Loucy (cell line): ENCODE data around the gene GBA2.

Experiments
- H2AFZ ChIP-seq: fragments of 200-600 bp; sonication (generic); 2 replicates; pipeline ENCODE4 v1.6.0; 2016; ENCODE audit warnings: antibody characterized with exemption, mild to moderate bottlenecking, low read length, moderate library complexity
- H3F3A ChIP-seq: fragments of 200-600 bp; 2 replicates; pipeline ENCODE4 v1.6.0; 2016; ENCODE audit warnings: antibody characterized with exemption, low read depth, mild to moderate bottlenecking
- H3K27me3 ChIP-seq: fragments of 200-600 bp; sonication (generic); 2 replicates; pipeline ENCODE4 v1.6.1; 2014; ENCODE audit warnings: low read length, mild to moderate bottlenecking; ENCODE audit not compliant: insufficient read depth, poor library complexity, severe bottlenecking
- H3K36me3 ChIP-seq: fragments of 200-600 bp; sonication (generic); 2 replicates; pipeline ENCODE4 v1.6.1; 2016; ENCODE audit warnings: low read length; ENCODE audit not compliant: insufficient read depth
- H3K4me1 ChIP-seq: fragments of 200-600 bp; sonication (generic); 2 replicates; pipeline ENCODE4 v1.5.1; 2014; ENCODE audit warnings: low read length, mild to moderate bottlenecking; ENCODE audit not compliant: insufficient read depth, poor library complexity, severe bottlenecking
- H3K4me2 ChIP-seq: fragments of 200-600 bp; sonication (generic); 2 replicates; pipeline ENCODE4 v1.6.0; 2014; ENCODE audit warnings: antibody characterized with exemption, low read length, low read depth, mild to moderate bottlenecking; ENCODE audit not compliant: poor library complexity, severe bottlenecking
- H3K4me3 ChIP-seq: fragments of 200-600 bp; sonication (generic); 2 replicates; pipeline ENCODE4 v1.5.1; 2014; ENCODE audit warnings: low read length, mild to moderate bottlenecking, mixed read lengths; ENCODE audit not compliant: poor library complexity, severe bottlenecking
- H3K79me2 ChIP-seq: fragments of 200-600 bp; sonication (generic); 2 replicates; pipeline ENCODE4 v1.6.1; 2014; ENCODE audit warnings: low read length; ENCODE audit not compliant: insufficient read depth
- H3K9ac ChIP-seq: fragments of 200-600 bp; sonication (generic); 2 replicates; pipeline ENCODE4 v1.6.0; 2014; ENCODE audit warnings: mild to moderate bottlenecking, low read depth, low read length, moderate library complexity; ENCODE audit not compliant: poor library complexity, severe bottlenecking
- H3K9me2 ChIP-seq: fragments of 200-600 bp; sonication (generic); replicated peaks from 2 replicates; pipeline ENCODE4 v1.6.1; 2016; ENCODE audit warnings: low read depth, low read length, mixed read lengths
- H3K9me3 ChIP-seq: fragments of 200-600 bp; sonication (generic); 2 replicates; pipeline ENCODE4 v1.6.1; 2014; ENCODE audit warnings: mild to moderate bottlenecking, antibody characterized with exemption, low read length, low read depth; ENCODE audit not compliant: insufficient read depth
- H4K20me1 ChIP-seq: fragments of 200-600 bp; sonication (generic); 2 replicates; pipeline ENCODE4 v1.6.0; 2014; ENCODE audit warnings: antibody characterized with exemption, low read length, mild to moderate bottlenecking; ENCODE audit not compliant: insufficient read depth, poor library complexity, severe bottlenecking
- EZH2phosphoT487 ChIP-seq: fragments of 200-600 bp; IDR thresholded peaks from 2 replicates; pipeline ENCODE4 v1.6.1; 2018; ENCODE audit warnings: antibody characterized with exemption, mild to moderate bottlenecking, moderate library complexity, borderline replicate concordance
- TF ChIP-seq, protein P1 (sequence below): fragments of 200-600 bp; sonication (generic); conservative IDR thresholded peaks from 2 replicates; pipeline ENCODE4 v1.5.1; 2014; ENCODE audit warnings: mild to moderate bottlenecking, antibody characterized with exemption, low read length

GBA2 gene

DNA sequence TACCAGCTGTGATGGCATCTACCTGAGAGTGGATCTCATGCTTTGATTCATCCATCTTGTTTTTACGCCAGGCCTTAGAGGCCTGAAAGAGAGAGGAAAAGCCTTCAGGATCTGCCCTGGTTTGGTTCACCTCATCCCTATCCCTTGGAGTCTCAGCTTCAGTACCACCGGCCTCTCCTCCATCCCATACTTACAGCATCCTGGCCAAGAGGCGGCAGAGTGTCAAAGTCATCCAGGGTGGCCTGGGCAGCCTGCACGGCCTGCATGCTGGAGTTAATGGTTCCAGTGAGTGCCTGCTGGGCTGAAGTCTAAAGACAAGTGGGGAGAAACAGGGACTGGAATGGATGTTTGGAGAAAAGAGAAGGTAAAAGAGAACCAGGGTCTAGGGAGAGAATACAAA lies 29.5 kb downstream of the GBA2 start:
- H3K9me2 ChIP-seq, result no peaks in the 10 kb centered on the region
- no peak overlapping the region for H2AFZ ChIP-seq
- H3K9me3 ChIP-seq, result no peaks in the 10 kb centered on the region
- no peaks in the 10 kb centered on the region for H3K27me3 ChIP-seq
- H3K9ac ChIP-seq, result no peak overlapping the region
- no peaks in the 10 kb centered on the region for H3F3A ChIP-seq
- peaks cover 98% of the 10 kb centered on the region; the same call in 1 of the 2 replicates for H3K36me3 ChIP-seq
- TF ChIP-seq EZH2phosphoT487, result no peak
- TF ChIP-seq, protein P1, sequence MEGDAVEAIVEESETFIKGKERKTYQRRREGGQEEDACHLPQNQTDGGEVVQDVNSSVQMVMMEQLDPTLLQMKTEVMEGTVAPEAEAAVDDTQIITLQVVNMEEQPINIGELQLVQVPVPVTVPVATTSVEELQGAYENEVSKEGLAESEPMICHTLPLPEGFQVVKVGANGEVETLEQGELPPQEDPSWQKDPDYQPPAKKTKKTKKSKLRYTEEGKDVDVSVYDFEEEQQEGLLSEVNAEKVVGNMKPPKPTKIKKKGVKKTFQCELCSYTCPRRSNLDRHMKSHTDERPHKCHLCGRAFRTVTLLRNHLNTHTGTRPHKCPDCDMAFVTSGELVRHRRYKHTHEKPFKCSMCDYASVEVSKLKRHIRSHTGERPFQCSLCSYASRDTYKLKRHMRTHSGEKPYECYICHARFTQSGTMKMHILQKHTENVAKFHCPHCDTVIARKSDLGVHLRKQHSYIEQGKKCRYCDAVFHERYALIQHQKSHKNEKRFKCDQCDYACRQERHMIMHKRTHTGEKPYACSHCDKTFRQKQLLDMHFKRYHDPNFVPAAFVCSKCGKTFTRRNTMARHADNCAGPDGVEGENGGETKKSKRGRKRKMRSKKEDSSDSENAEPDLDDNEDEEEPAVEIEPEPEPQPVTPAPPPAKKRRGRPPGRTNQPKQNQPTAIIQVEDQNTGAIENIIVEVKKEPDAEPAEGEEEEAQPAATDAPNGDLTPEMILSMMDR, result no peak
- H3K79me2 ChIP-seq, result no peaks in the 10 kb centered on the region; the same call in 1 of the 2 replicates
- no peak overlapping the region for H3K4me3 ChIP-seq
- H3K4me1 ChIP-seq, result no peaks in the 10 kb centered on the region
- no peak overlapping the region for H3K4me2 ChIP-seq
- no peaks in the 10 kb centered on the region for H4K20me1 ChIP-seq

DNA sequence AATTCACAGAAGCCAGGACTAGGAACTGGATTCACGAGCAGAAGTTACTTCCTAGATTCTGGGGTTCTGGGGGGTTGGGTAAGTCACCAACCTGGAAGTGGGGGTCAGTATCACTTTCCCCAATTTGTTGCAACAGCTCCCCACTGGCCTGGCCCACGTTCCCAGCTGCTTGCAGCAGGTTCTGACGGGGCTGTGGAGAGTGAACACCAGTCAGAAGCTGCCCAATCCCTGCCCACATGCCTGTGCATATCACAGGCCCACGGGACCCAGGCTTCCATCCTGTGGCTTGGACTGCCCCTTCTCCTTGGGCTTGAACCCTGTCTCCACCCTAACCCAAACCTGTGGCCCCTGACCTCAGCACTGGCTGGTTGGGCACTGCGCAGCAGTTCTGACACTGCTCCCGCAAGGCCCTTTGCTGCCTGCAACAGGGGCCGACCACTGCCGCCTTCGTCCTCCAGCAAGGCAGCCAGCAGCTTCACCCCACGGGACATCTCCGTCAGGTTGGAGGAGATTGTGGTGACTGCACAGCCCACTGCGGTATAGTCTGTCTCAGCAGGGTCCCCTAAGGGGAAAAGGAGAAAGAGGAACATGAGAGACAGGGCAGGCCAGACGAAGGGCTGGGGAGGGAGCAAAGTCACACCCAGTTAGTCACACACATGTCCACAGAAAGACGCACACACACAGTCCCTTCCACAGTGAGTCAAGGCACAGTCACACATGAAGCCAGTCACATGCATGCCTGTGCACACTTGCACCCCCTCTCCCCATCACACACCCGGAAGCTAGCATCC lies 30.1 kb downstream of the GBA2 start:
- Histone ChIP-seq H4K20me1 (no peaks in the 10 kb centered on the region), H3K9ac (no peak overlapping the region), H3K4me3 (no peak overlapping the region), H3K36me3 (peaks cover 97% of the 10 kb centered on the region; the same call in 1 of the 2 replicates), H3F3A (no peaks in the 10 kb centered on the region), H3K27me3 (no peaks in the 10 kb centered on the region), H3K9me3 (no peaks in the 10 kb centered on the region), H3K4me1 (no peaks in the 10 kb centered on the region), H3K9me2 (no peaks in the 10 kb centered on the region), H3K79me2 (no peaks in the 10 kb centered on the region), H2AFZ (no peak overlapping the region), H3K4me2 (no peak overlapping the region)
- no peak for TF ChIP-seq EZH2phosphoT487
- TF ChIP-seq, protein P1, result no peak

DNA sequence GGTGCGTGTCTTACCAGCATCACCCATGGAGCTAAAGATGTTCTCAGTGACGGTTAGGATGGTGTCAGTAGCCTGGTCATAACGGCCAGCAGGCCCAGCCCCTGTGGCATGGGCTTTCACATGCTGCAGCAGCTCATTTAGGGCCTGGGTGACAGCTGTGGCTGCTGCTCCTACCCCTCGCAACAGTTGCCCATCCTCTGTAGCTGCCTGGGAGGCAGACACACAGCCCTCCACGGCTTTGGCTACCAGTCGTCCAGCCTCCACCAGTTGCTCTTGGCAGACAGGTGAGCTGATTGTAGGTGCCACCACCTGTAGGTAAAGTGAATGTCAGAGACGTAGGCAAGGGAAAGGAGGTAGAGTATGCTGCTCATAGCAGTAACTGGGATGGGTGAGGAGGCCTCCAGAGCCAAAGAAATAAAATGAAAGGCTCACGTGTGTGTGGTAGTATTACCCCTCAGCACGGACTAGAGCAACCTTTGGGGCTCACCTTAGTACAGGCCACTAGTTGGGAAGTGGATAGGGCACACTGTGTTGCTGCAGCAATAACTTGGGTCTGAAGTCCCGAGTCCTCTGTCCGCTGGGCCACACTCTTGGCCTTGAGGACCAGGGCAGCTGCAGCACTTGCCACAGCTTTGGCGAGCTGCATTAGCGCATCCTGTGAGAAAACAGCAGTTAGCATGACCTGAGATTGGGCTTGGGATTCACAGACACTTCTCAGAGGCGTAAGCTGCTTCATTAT lies 31.7 kb downstream of the GBA2 start:
- Histone ChIP-seq H4K20me1 (no peaks in the 10 kb centered on the region), H3K27me3 (no peaks in the 10 kb centered on the region), H3K36me3 (peaks cover 97% of the 10 kb centered on the region; the same call in 1 of the 2 replicates), H3K4me2 (no peak overlapping the region), H3K4me1 (no peaks in the 10 kb centered on the region), H3K79me2 (no peaks in the 10 kb centered on the region), H3F3A (no peaks in the 10 kb centered on the region), H3K4me3 (no peak overlapping the region), H2AFZ (no peak overlapping the region), H3K9me3 (no peaks in the 10 kb centered on the region), H3K9me2 (no peaks in the 10 kb centered on the region), H3K9ac (no peak overlapping the region)
- TF ChIP-seq, protein P1, result no peak
- no peak for TF ChIP-seq EZH2phosphoT487
